Endothelial cell of hepatic sinusoid (primary cell): Measurements from ENCODE around the gene SCLT1.

Experiments
- in situ Hi-C: cut with HindIII; loops from 2 replicates; pipeline ENCODE4 v1.10.0; 2017; ENCODE audit warnings: low sequenced_read_pairs

SCLT1 gene

DNA sequence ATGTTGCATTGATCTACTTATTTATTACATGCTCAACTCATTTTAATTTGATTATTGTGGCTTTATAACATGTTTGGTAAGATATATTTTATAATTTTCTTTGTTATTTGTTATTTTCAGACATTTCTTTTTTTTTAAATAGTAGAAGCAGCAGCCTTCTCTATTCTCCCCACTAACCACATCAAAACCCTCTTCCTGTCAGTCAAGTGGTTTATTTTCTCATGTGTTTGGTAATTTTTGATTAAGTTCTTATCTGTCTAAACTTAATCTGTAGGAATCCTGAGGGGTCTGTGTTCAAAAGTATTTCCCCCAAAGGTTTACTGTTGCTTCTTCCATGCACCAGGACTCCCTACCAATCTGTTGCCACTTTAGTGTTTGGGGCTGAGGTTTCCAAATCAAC lies 131.9 kb downstream of the SCLT1 start:
- in situ Hi-C loops, result no loop called here

DNA sequence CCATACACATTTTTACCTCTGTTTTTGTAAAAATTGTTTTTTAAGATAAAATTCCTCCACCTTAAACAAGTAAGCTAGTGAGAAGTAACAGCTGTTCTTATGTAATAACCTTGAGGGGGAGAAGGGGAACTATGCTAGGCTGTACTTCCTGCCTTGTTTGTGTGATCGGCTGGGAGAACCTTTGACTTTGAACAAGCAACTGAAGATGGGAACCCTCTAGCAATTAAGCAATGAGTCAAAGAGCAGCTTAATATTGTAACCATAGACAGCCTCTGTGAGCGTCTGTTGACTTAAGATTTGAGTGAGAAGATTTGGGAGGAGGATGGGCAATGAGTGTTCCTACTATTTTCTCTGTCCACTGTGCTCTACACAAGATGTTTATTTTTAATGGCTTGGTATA lies 135.1 kb downstream of the SCLT1 start:
- in situ Hi-C loops, result no loop called here

DNA sequence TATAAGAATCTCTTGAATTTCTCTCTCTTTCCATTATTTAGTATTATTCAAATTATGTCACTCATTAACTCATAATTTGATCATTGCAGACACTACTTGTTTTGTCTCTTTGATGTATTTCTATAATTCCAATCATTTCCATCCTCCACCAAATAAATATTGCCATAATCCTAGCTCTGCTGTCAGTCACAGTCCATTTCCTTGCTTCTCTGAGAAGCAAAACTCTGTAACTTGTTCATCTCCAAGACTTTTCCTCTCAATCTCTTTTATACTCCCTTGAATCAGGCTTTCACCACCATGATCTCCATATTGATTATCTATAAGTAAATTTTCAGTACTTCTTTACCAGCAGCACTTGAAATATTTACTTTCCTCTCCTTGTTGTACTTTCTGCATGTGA lies 135.9 kb downstream of the SCLT1 start:
- in situ Hi-C loops, result no loop called here

DNA sequence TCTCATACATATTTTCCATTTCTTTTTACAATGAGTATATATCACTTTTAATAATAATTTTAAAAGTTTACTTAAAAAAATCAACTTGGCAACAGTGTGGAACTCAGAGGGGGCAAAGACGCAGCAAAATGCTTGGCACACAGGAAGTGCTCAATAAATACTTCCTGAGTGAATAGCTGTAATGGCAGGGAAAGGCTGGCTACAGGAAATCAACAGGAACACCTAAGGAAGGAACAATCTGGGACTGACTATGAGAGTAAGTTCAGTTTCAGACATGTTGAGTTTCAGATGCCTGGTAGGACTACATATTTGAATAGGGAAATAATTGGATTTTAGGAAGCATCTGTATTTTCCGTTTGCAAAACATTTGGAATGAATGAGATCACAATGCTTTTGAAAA lies 137.6 kb downstream of the SCLT1 start:
- in situ Hi-C loops, result no loop called here

DNA sequence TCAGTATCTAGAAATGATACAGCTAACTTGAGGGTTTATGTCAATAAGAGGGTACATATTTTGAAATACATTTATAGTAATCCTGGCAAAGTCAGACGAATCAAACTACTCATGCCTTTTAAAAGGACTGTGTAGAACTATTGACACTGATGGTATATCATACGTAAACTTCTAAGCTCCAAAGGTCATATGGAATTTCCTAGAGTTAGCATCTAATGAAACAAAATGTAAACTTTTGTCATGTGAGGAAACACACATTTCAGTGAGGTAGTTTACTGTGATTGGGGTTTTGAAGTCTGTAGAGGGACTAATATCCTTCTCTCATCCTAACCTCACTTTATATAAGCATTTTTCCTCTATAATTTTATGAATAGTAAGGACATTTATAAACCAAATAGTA lies 138.4 kb downstream of the SCLT1 start:
- in situ Hi-C loops, result no loop called here

DNA sequence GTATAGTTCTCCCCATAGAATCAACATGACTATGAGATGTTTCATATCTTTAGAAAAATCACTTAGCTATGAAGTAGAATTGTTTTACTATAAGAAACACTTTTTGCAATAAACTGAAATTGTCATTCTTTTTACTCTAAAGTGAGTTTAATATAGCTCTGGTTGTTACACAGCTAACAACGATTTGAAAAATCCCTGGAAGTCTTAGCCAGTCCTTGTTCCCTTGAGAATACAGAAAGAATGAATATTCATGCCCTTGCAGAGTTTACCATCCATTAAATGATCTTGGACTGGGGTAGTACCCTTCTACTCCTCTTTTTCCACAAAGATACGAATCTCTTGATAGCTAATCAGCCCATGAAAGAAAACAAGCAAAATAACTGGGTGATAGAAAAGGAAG lies 142.0 kb downstream of the SCLT1 start:
- in situ Hi-C loops, result no loop called here

DNA sequence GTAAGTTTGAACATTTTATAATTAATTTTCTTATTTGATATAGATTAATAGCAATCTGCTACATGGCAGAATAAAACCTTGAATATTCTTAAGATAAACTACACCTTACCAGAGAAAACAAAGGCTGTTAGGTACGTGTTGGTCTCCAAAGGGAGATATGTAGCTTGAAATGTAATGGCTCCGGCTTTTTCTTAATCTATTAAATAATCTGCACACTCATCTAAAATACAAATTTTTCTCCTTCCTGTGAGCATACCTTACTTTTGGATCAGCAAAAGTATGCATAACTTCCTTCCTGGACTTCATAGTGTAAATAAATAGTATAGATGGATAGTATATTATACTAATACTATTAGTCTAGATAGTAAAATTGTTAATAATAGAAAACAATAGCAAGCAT lies 142.5 kb downstream of the SCLT1 start:
- in situ Hi-C loops, result no loop called here

DNA sequence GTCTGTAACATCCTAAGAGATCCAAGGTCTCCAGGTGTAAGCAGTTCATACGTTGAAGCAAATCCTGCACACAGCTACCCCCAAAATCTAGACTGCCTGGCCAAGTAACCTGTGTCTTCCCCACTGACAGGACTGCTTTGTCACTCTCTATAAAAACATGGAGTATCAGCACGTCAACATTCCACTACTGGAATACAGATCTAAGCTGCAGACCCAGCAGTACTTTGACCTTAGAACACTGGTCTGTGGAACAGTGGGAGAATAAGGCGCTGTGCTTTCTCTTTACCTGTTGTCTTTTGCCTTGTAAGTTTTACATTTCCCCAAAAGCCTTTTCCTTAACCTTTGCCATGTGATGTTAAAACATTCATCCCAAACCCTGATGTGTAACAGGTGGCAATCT lies 146.4 kb downstream of the SCLT1 start:
- in situ Hi-C loops, result no loop called here

DNA sequence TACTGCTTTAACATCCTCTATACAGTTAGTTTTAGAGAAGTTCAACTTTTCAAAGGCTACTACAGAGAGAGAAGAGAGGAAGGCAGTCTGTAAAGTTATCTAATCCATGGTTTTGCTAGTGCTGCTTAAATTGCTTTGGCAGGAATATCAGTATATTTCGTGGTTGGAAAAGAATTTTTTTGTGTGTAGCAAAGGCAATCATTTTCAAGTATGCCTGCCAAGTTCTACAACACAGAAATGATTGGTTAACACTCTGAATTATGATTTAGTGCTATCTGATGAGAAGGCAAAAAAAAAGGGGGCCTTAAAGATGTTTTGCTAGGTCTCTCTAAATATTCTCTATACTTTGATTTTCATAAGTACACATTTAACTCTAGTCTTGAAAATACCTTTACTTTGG lies 150.7 kb downstream of the SCLT1 start:
- in situ Hi-C loops, result no loop called here

DNA sequence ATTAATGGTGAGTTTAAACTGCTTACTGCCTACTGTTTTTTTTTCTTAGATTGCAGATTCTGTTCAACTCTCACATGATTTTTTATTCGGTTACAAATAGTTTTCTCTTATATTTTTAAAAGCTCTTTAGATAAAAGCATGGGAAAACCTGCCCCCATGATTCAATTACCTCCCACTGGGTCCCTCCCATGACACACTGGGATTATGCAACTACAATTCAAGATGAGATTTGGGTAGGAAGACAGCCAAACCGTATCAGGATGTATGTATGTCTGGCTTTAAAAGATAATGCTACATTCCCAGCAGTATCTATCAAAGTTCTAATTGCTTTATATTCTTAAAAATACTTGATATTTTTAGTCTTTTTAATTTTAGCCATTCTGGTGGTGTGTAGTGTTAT lies 152.4 kb downstream of the SCLT1 start:
- in situ Hi-C loops, result no loop called here

DNA sequence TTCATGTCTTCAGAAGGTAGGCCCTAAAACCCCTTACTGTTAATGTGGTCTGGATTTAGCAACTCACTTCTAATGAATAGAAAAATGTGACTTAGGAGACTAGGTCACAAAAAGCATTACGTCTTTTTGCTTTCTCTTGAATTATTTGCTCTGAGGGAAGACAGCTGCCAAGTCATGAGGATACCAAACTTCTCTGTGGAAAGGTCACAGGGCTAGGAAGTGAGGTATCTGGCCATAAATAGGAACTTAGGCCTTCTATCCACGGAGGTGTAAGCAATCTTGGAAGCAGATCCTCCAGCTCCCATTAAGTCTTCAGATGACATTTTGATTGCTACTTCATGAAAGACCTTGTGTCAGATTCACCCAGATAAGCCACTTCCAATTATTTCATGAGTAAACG lies 163.3 kb downstream of the SCLT1 start:
- in situ Hi-C loops, result no loop called here

DNA sequence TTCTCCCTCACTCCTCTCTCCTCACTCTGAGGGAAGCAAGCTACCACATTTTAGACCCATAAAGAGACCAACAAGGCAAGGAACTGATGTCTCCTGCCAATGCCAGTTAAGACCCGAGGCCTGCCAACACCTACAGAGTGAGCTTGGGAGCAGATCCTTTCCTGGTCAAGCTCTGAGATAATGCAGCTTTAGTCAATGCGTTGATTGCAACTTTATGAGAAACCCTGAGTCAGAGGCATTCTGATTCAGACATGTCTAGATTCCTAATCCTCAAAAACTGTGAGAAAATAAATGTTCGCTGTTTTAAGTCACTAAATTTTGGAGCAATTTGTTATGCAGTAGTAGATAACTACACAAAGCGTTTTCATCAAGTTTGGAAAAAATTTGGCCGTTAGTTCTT lies 168.4 kb downstream of the SCLT1 start:
- in situ Hi-C loops, result no loop called here

DNA sequence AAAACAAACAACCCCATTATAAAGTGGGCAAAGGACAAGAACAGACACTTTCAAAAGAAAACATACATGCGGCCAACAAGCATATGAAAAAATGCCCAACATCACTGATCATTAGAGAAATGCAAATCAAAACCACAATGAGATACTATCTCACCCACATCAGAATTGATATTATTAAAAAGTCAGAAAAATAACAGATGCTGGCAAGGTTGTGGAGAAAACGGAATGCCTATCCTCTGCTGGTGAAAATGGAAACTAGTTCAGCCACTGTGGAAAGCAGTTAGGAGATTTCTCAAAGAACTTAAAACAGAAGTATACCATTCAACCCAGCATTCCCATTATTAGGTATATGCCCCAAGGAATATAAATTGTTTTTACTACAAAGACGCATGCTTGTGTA lies 171.4 kb downstream of the SCLT1 start:
- in situ Hi-C loops, result no loop called here

DNA sequence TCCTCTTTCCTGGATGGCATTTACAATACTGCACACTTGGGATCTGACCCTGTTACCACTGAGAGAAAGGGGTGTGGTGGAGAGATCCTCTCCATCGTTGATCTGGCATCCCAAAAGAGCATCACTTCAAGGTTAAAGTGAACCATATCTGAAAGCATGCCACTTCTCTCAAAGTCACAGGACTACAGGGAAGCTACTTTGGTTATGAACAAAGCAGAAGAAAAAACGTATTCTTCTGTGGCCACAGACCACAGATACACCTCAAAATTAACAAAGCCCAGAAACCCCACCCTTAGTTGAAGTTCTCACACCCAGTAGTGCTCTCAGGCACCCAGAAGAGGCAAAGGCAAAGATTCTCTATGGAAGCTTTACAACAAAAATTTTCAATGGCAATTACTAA lies 175.6 kb downstream of the SCLT1 start:
- in situ Hi-C loops, result no loop called here

DNA sequence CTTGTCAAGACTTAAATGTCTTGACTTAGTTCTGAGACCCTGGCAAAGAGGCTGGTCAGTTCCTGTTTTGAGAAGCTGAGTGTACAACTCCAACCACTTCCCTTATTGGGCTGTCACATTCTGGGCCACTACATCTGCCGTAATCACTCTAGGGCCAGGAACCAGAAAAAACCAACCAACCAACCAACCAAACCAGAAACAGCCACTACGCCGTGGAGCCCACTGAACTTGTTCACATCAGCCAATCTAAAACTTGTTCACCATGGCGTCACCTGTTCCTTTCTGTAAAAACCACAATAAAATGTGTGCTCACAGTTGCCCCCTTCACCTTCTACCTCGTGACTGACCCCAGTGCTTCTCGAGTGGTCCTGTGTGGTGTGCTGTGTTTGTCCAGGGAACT lies 176.5 kb downstream of the SCLT1 start:
- in situ Hi-C loops, result no loop called here

DNA sequence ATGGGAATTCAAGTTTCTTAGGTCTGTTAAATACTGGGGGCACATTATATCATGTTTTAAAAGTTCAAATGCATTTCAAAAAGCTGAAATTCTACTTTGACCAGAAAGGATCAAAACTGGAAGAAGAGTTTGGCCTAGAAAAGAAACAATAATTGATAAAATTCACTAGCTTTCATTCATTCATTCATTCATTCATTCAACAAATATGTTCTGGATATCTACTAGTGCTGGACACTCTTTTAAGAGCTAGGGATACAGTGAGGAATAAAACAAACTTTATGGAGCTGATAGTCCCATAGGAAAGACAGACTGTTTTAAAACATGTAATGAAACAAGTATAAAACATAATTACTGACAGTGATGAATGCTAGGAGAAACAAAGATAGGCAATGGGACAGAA lies 177.8 kb downstream of the SCLT1 start:
- in situ Hi-C loops, result no loop called here

DNA sequence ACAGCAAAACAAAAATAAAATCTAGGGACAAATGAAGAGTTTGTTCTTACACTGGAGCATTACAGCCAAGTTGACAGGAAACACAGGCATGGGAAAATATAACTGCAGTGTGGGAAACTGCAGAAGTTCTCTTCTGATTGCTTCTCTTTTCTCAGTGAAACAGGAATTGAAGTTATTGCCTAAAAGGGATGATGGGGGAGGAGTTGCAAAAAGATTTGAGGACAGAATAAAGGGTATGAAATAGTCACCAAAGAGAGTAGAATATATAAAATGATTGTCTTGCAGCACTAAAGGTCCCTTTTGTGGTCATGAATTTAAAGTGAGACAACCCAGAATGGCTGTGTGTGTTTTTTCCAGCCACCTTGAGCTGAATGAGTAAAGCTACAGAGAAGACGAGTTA lies 180.1 kb downstream of the SCLT1 start:
- in situ Hi-C loops, result no loop called here

DNA sequence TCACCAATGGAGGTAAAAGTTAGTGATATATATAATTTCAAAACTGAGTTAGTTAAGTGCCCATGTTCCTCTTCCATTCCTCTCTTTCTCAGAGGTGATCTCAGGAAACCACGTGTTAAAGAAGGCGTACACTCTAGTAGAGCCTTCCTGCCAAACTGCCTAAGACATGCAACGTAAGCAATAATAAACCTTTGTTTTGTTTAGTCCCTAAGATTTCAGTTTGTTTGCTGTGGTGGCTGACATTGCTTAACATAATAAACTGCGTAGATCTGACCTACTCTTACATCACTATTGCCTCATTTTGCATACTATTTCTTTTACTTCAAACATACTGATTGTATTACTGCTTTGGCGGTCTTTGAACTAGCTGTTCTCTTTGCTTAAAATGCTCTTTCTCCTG lies 184.6 kb downstream of the SCLT1 start:
- in situ Hi-C loops, result no loop called here

DNA sequence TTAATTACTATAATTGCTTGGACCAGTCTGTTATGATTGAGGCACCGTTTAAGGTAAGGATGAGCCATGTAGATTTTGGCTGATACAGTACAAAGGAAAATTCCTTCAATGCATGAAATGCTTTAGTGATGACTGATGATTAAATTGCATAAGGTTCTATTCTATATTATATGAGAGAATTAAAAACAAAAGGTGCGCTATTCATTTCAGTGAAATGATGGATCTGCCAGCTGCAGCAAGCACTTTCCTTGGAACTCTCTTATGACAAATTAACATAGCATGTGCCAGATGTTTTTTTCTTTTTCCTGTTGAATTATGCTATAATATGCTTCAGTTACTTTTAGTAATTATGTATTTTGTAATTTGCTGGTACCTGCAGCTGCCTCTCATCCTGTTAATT lies 185.4 kb downstream of the SCLT1 start:
- in situ Hi-C loops, result no loop called here

DNA sequence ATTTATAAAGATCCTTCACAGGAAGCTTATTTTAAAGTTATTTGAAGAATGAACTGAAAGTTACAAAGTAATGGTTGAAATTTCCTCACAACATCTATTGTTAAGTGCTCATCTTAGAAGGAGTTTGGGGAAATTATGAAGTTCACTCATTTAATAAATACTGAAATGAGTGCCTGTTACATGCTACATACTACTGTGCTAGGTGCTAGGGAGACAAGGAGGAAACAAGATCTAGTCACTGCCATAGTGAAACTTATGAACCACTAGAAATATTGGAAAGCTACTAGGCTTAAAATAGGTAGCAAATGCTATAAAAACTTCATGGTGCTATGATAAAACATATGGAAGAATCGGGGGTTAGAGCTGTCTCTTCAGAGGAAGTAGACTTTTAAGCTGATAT lies 186.8 kb downstream of the SCLT1 start:
- in situ Hi-C loops, result no loop called here

DNA sequence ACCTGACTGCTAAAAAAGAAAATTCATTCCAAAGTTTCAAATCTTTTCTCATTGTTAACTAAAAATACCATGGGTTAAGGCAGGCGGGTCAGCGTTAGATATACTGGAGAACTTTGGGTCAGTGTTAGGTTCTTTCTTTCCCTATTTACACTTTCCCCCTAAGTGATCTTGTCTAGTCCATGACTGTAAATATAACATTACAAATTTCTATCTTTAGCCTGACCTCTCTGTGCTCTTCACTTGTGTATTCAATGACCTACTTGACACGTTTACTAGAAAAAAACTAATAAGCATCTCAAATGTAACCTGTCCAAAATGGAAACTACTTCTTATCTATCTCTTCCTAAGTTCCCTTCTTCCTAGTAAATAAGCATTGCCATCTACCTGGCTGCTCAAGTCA lies 188.5 kb downstream of the SCLT1 start:
- in situ Hi-C loops, result no loop called here

DNA sequence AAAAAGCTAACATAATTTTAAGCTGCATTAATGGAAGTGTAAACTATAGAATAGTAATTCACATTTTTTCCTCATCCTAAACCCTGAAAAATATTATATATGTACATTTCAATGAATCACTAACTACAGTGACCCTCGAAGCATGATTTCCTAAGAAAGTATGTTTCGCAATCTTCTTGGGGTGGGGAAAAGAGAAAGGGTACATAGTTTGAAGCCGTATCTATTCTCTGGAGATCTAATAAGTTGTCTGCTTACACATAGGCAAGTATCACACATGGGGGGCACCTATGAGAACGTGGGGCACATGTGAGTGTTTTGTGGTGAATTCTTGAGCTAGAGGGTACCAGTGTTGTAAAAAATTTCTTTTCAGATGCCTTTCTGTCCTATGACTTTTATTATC lies 212.7 kb downstream of the SCLT1 start:
- in situ Hi-C loops, result no loop called here

DNA sequence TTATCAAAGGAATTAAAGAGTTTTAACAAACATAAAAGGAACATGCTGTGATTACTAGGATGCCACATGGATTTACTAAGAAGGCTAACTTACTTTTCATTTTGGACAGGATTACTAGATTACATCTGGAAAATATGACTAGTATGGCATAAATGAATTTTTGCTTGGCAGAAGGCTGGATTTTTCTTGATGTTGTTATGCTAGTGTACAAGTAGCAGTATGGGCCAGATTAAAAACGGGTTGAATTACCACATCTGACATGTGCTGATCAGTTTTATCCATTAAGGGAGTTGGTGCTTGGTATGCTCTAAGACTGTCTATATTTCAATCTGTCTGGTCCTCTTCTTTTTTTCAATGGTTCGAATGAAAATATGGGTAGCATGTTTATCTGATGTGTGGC lies 213.4 kb downstream of the SCLT1 start:
- in situ Hi-C loops, result no loop called here

DNA sequence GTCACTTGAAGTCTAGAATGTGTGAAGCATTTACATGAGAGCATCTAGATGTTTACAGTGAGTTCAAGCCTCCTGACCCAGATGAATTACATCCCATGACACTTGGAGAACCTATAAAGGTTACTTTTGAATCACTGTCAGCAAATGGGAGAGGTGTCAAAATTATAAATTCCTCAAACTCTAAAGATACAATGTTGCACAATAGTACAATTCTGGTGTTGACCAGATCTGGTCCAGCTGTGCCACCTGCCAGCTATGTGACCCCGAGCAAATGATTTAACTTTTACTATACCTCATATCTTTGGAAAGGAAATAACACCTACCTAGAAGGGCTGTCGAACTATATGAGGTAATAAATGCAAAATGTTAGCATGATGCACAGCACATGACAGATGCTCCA lies 214.1 kb downstream of the SCLT1 start:
- in situ Hi-C loops, result no loop called here
